ENCODE data around the gene NRXN3. TPM values are rescaled to one million over a fixed set of nuclear protein-coding genes. Genes with fewer than 3 reads are reported as not detected.

Gene NRXN3
- total RNA-seq, 1 donor from 2014 or later = 18.0 TPM

DNA sequence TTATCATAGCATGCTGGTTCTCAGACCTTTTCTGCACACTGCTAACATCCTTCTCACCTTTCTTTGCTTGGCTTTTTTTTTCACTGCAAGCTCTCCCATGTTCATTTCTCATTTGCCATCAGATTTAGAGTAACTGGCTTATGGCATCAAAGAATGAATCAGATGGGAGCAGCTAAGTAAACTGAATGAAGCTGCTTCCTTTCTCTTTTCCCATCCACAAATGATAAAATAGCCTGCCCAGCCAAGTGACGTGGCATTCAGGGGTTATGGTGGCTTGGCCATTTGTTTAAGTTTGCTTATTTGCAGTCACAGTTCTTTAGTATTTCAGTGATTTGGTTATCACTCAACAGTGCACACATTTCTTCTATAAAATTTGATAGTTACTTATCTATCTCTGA is 1332.6 kb downstream of the NRXN3 start:
- no peak overlapping the region for H2AFZ ChIP-seq (ENCODE audit: low read depth, low read length)
- Mint-ChIP-seq H3K27me3 (ENCODE audit: low read depth, unreplicated experiment) (no peaks in the 10 kb centered on the region), H3K4me3 (ENCODE audit: unreplicated experiment) (no peak overlapping the region), H3K36me3 (ENCODE audit: low read depth, unreplicated experiment) (peaks cover 3% of the 10 kb centered on the region), H3K27ac (ENCODE audit: unreplicated experiment) (no peak overlapping the region), H3K9me3 (ENCODE audit: unreplicated experiment) (no peaks in the 10 kb centered on the region), H3K4me1 (ENCODE audit: low read depth, unreplicated experiment) (peaks cover 17% of the 10 kb centered on the region)
- no peaks in the 10 kb centered on the region for H3K27me3 ChIP-seq (ENCODE audit: insufficient read depth, low read length)
- H3K9ac ChIP-seq (ENCODE audit: low read length) = no peak overlapping the region
- H3K4me2 ChIP-seq (ENCODE audit: low read length) = no peak overlapping the region
- H4K20me1 ChIP-seq (ENCODE audit: insufficient read depth, low read length) = no peaks in the 10 kb centered on the region
- FAIRE-seq (no peak), DNase-seq (ENCODE audit: low read depth) (no peak)
- H3K27ac ChIP-seq (ENCODE audit: low read depth, low read length) = no peak overlapping the region
- no peaks in the 10 kb centered on the region for H3K9me3 ChIP-seq (ENCODE audit: insufficient read depth, low read depth, low read length)
- H3K4me1 ChIP-seq (ENCODE audit: insufficient read depth, low read length) = no peaks in the 10 kb centered on the region
- TF ChIP-seq, protein P1, sequence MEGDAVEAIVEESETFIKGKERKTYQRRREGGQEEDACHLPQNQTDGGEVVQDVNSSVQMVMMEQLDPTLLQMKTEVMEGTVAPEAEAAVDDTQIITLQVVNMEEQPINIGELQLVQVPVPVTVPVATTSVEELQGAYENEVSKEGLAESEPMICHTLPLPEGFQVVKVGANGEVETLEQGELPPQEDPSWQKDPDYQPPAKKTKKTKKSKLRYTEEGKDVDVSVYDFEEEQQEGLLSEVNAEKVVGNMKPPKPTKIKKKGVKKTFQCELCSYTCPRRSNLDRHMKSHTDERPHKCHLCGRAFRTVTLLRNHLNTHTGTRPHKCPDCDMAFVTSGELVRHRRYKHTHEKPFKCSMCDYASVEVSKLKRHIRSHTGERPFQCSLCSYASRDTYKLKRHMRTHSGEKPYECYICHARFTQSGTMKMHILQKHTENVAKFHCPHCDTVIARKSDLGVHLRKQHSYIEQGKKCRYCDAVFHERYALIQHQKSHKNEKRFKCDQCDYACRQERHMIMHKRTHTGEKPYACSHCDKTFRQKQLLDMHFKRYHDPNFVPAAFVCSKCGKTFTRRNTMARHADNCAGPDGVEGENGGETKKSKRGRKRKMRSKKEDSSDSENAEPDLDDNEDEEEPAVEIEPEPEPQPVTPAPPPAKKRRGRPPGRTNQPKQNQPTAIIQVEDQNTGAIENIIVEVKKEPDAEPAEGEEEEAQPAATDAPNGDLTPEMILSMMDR (IDR thresholded peaks at IDR 0.05; ENCODE audit: insufficient read depth, low read depth, low read length) = no peak
- TF ChIP-seq EZH2 (IDR thresholded peaks at IDR 0.05; ENCODE audit: insufficient read depth, low read length) = no peak
- no peak overlapping the region for H3K4me3 ChIP-seq (ENCODE audit: insufficient read depth, low read depth, low read length)
- H3K79me2 ChIP-seq (ENCODE audit: insufficient read depth, low read length) = no peaks in the 10 kb centered on the region
- H3K36me3 ChIP-seq (ENCODE audit: insufficient read depth, low read length) = no peaks in the 10 kb centered on the region

DNA sequence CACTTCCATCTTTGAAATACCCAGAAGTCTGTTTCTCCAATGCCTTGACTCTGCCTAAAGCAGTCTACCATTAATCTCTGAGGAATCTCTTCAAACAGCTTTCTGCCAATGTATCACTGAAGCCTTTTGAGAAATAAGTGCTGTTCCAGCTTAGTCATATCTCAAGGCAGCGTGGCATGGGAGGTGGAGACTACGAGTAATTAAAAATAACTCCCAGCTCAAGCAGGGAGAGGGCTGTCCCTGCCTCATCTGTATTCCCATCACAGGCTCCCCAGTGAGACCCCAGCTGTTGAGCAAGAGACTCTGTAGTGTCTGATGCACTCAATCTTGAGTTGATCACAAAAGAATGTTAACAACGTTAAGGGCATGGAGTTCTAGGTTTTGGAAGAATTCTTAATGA is 1340.5 kb downstream of the NRXN3 start:
- Histone ChIP-seq H3K79me2 (ENCODE audit: insufficient read depth, low read length) (no peaks in the 10 kb centered on the region), H3K27me3 (ENCODE audit: insufficient read depth, low read length) (no peaks in the 10 kb centered on the region), H3K27ac (ENCODE audit: low read depth, low read length) (peak overlapping the region; percentile 31), H3K9me3 (ENCODE audit: insufficient read depth, low read depth, low read length) (no peaks in the 10 kb centered on the region), H3K4me1 (ENCODE audit: insufficient read depth, low read length) (peaks cover 27% of the 10 kb centered on the region), H3K4me2 (ENCODE audit: low read length) (peak overlapping the region; percentile 40), H4K20me1 (ENCODE audit: insufficient read depth, low read length) (no peaks in the 10 kb centered on the region), H3K9ac (ENCODE audit: low read length) (no peak overlapping the region), H3K36me3 (ENCODE audit: insufficient read depth, low read length) (no peaks in the 10 kb centered on the region), H3K4me3 (ENCODE audit: insufficient read depth, low read depth, low read length) (no peak overlapping the region), H2AFZ (ENCODE audit: low read depth, low read length) (no peak overlapping the region)
- H3K4me3 Mint-ChIP-seq (ENCODE audit: unreplicated experiment) = no peak overlapping the region
- H3K36me3 Mint-ChIP-seq (ENCODE audit: low read depth, unreplicated experiment) = no peaks in the 10 kb centered on the region
- no peaks in the 10 kb centered on the region for H3K9me3 Mint-ChIP-seq (ENCODE audit: unreplicated experiment)
- peaks cover 44% of the 10 kb centered on the region for H3K4me1 Mint-ChIP-seq (ENCODE audit: low read depth, unreplicated experiment)
- TF ChIP-seq, protein P1 (IDR thresholded peaks at IDR 0.05; ENCODE audit: insufficient read depth, low read depth, low read length) = no peak
- TF ChIP-seq EZH2 (IDR thresholded peaks at IDR 0.05; ENCODE audit: insufficient read depth, low read length) = no peak
- peak overlapping the region; percentile 66 for H3K27ac Mint-ChIP-seq (ENCODE audit: unreplicated experiment)
- FAIRE-seq (no peak), DNase-seq (ENCODE audit: low read depth) (peak; percentile 82)
- H3K27me3 Mint-ChIP-seq (ENCODE audit: low read depth, unreplicated experiment) = no peaks in the 10 kb centered on the region

DNA sequence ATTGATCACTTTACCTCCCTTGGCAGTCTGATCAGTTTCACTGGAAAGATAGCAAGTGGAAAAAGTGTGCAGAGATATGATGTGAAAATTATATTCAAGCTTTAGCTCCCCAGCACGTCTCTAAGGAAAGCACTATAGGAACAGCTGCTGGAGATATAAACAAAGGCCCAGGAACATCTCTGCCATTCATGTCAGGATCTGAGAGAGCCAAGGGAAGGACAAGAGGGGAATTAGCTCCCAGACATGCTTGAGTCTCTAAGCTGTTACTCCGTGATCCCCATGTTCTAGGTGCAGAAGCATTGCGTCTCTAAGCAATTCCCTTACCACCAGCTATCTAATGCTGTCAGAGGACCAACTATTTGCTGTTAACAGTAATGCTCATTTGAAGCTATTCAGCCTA is 1341.0 kb downstream of the NRXN3 start:
- Histone ChIP-seq H3K4me1 (ENCODE audit: insufficient read depth, low read length) (peaks cover 32% of the 10 kb centered on the region), H2AFZ (ENCODE audit: low read depth, low read length) (no peak overlapping the region), H4K20me1 (ENCODE audit: insufficient read depth, low read length) (no peaks in the 10 kb centered on the region), H3K9me3 (ENCODE audit: insufficient read depth, low read depth, low read length) (no peaks in the 10 kb centered on the region), H3K4me2 (ENCODE audit: low read length) (peak overlapping the region; percentile 40), H3K79me2 (ENCODE audit: insufficient read depth, low read length) (no peaks in the 10 kb centered on the region), H3K27ac (ENCODE audit: low read depth, low read length) (peak overlapping the region; percentile 27), H3K36me3 (ENCODE audit: insufficient read depth, low read length) (no peaks in the 10 kb centered on the region), H3K27me3 (ENCODE audit: insufficient read depth, low read length) (no peaks in the 10 kb centered on the region), H3K9ac (ENCODE audit: low read length) (no peak overlapping the region), H3K4me3 (ENCODE audit: insufficient read depth, low read depth, low read length) (no peak overlapping the region)
- TF ChIP-seq, protein P1 (IDR thresholded peaks at IDR 0.05; ENCODE audit: insufficient read depth, low read depth, low read length) = no peak
- no peak for TF ChIP-seq EZH2 (IDR thresholded peaks at IDR 0.05; ENCODE audit: insufficient read depth, low read length)
- Mint-ChIP-seq H3K27ac (ENCODE audit: unreplicated experiment) (peak overlapping the region; percentile 66), H3K36me3 (ENCODE audit: low read depth, unreplicated experiment) (no peaks in the 10 kb centered on the region), H3K4me3 (ENCODE audit: unreplicated experiment) (no peak overlapping the region), H3K9me3 (ENCODE audit: unreplicated experiment) (no peaks in the 10 kb centered on the region), H3K27me3 (ENCODE audit: low read depth, unreplicated experiment) (no peaks in the 10 kb centered on the region), H3K4me1 (ENCODE audit: low read depth, unreplicated experiment) (peaks cover 46% of the 10 kb centered on the region)
- FAIRE-seq = no peak
- peak; percentile 8 for DNase-seq (ENCODE audit: low read depth)

Measured in astrocyte (in vitro differentiated cells and primary cell).